Activated CD8-positive, alpha-beta memory T cell treated with anti-CD3 and anti-CD28 coated beads, Interleukin-2, amount 50 U/mL, for 1 hour (primary cell): ENCODE measurements around the gene SLC36A1.
"Not testable (repeated sequence)": the region's sequence is repeated elsewhere in the genome, so short reads cannot be mapped to it uniquely, and the experiment has no call there.

Source experiments
- DNase-seq: peaks from one replicate; pipeline ENCODE4 v3.0.0-alpha.2; 2020; ENCODE audit errors: extremely low read depth

SLC36A1 gene

GRCh38 chr5:151483647-151484046 lies 36.2 kb downstream of the SLC36A1 start:
- no peak for DNase-seq

- DNase-seq: no peak
Observed at GRCh38 chr5:151487544-151487943, 40.1 kb downstream of the SLC36A1 start.

GRCh38 chr5:151490627-151491026 lies 43.2 kb downstream of the SLC36A1 start:
- DNase-seq: no peak

GRCh38 chr5:151491062-151491461 lies 43.7 kb downstream of the SLC36A1 start:
- no peak for DNase-seq

- no peak for DNase-seq
Observed at GRCh38 chr5:151492729-151493128, 45.3 kb downstream of the SLC36A1 start.

GRCh38 chr5:151493665-151494064 lies 46.3 kb downstream of the SLC36A1 start:
- DNase-seq: no peak

- no peak for DNase-seq
Observed at GRCh38 chr5:151495320-151495719, 47.9 kb downstream of the SLC36A1 start.

GRCh38 chr5:151496041-151496484 lies 48.7 kb downstream of the SLC36A1 start:
- no peak for DNase-seq

GRCh38 chr5:151497391-151498002 lies 50.1 kb downstream of the SLC36A1 start:
- no peak for DNase-seq

- no peak for DNase-seq
Observed at GRCh38 chr5:151498395-151499155, 51.2 kb downstream of the SLC36A1 start.

GRCh38 chr5:151499501-151500035 lies 52.2 kb downstream of the SLC36A1 start:
- no peak for DNase-seq

GRCh38 chr5:151504006-151504405 lies 56.6 kb downstream of the SLC36A1 start:
- no peak for DNase-seq

GRCh38 chr5:151508308-151508707 lies 60.9 kb downstream of the SLC36A1 start:
- DNase-seq: not testable (repeated sequence)

- no peak for DNase-seq
Observed at GRCh38 chr5:151509231-151509630, 61.8 kb downstream of the SLC36A1 start.

- DNase-seq: no peak
Observed at GRCh38 chr5:151509836-151510235, 62.4 kb downstream of the SLC36A1 start.

- DNase-seq: no peak
Observed at GRCh38 chr5:151517122-151517920, 69.9 kb downstream of the SLC36A1 start.

- no peak for DNase-seq
Observed at GRCh38 chr5:151520294-151520693, 72.9 kb downstream of the SLC36A1 start.

- DNase-seq: no peak
Observed at GRCh38 chr5:151522226-151522625, 74.8 kb downstream of the SLC36A1 start.

- no peak for DNase-seq
Observed at GRCh38 chr5:151523335-151523734, 75.9 kb downstream of the SLC36A1 start.

GRCh38 chr5:151528153-151528552 lies 80.8 kb downstream of the SLC36A1 start:
- no peak for DNase-seq

- no peak for DNase-seq
Observed at GRCh38 chr5:151528996-151529395, 81.6 kb downstream of the SLC36A1 start.

- no peak for DNase-seq
Observed at GRCh38 chr5:151531581-151531980, 84.2 kb downstream of the SLC36A1 start.
